PC-9 (cell line): ENCODE data around the gene SORCS2. TPM values are rescaled to one million over a fixed set of nuclear protein-coding genes. Genes with fewer than 3 reads are reported as not detected.

Source experiments
- BruUV-seq: library from RNA; stranded (reverse); fragments of 400-500 nt; replicated peaks from 2 replicates; lab custom pipeline; 2021; lab: Mats Ljungman, UMichigan
- CTCF ChIA-PET: fragments of 300-600 bp; sonication (Branson Sonifier 250); formaldehyde crosslinking; loops from one replicate; lab custom pipeline; 2022; ENCODE audit warnings: antibody characterized with exemption; lab: Charles Lee
- POLR2A ChIA-PET: fragments of 300-600 bp; sonication (Branson Sonifier 250); formaldehyde crosslinking; loops from one replicate; lab custom pipeline; 2022; ENCODE audit warnings: antibody characterized with exemption; ENCODE audit not compliant: unreplicated experiment; lab: Charles Lee
- DNase-seq, 2 experiments: peaks; one replicate each; pipeline versions ENCODE4 v3.0.0 to v3.0.0-alpha.2; 2015 to 2022; ENCODE audit warnings: mixed read lengths in 1 of 2
- H2AFZ ChIP-seq: fragments of 200-600 bp; sonication (generic); 2 replicates; pipeline ENCODE4 v1.8.1; 2017; ENCODE audit warnings: antibody characterized with exemption
- H3F3A ChIP-seq: fragments of 200-600 bp; sonication (generic); 2 replicates; pipeline ENCODE4 v1.8.1; 2017; ENCODE audit warnings: antibody characterized with exemption, mild to moderate bottlenecking, low read depth; ENCODE audit not compliant: insufficient read depth
- H3K27ac ChIP-seq: fragments of 200-600 bp; sonication (generic); 2 replicates; pipeline ENCODE4 v1.6.1; 2016; ENCODE audit warnings: mixed run types
- H3K27me3 ChIP-seq: fragments of 200-600 bp; sonication (generic); 2 replicates; pipeline ENCODE4 v1.6.1; 2016; ENCODE audit warnings: low read depth, mixed run types; ENCODE audit not compliant: insufficient read depth
- H3K36me3 ChIP-seq: fragments of 200-600 bp; sonication (generic); 2 replicates; pipeline ENCODE4 v1.6.1; 2016; ENCODE audit warnings: low read depth, mixed run types
- H3K4me1 ChIP-seq: fragments of 200-600 bp; sonication (generic); replicated peaks from 2 replicates; pipeline ENCODE4 v1.6.1; 2016; ENCODE audit warnings: mixed run types; ENCODE audit not compliant: insufficient read depth
- H3K4me2 ChIP-seq: fragments of 200-600 bp; sonication (generic); 2 replicates; pipeline ENCODE4 v1.6.1; 2017; ENCODE audit warnings: mixed run types
- H3K4me3 ChIP-seq: fragments of 200-600 bp; sonication (generic); 2 replicates; pipeline ENCODE4 v1.6.1; 2016; ENCODE audit warnings: mixed run types
- H3K79me2 ChIP-seq: fragments of 200-600 bp; sonication (generic); 2 replicates; pipeline ENCODE4 v1.6.1; 2017; ENCODE audit warnings: low read depth, mixed run types
- H3K9me2 ChIP-seq: fragments of 200-600 bp; sonication (generic); 2 replicates; pipeline ENCODE4 v1.8.1; 2017; ENCODE audit warnings: mild to moderate bottlenecking; ENCODE audit not compliant: insufficient read depth
- H3K9me3 ChIP-seq: fragments of 200-600 bp; sonication (generic); 2 replicates; pipeline ENCODE4 v1.8.1; 2016; ENCODE audit warnings: low read depth; ENCODE audit not compliant: insufficient read depth
- H4K20me1 ChIP-seq: fragments of 200-600 bp; sonication (generic); 2 replicates; pipeline ENCODE4 v1.8.1; 2017; ENCODE audit not compliant: insufficient read depth
- CTCF ChIP-seq: fragments of 200-600 bp; sonication (generic); conservative IDR thresholded peaks from 2 replicates; pipeline ENCODE4 v1.6.1; 2017; ENCODE audit warnings: mixed run types, antibody characterized with exemption, mild to moderate bottlenecking, moderate library complexity
- EZH2 ChIP-seq: fragments of 200-600 bp; sonication (generic); IDR thresholded peaks from 2 replicates; pipeline ENCODE4 v1.8.0; 2017; ENCODE audit warnings: antibody characterized with exemption, low read depth
- intact Hi-C: fragments of 100-400 bp; cut with micrococcal nuclease; formaldehyde crosslinking; loops from one replicate; pipeline ENCODE4 v1.10.0; 2022; ENCODE audit not compliant: unreplicated experiment
- total RNA-seq: library from RNA; stranded (reverse); gene quantifications from 2 replicates; pipeline ENCODE4 v1.2.3, GENCODE V29; 2021

The SORCS2 gene
- total RNA-seq, 1 experiment from 2014 or later = 25.8 TPM

- peaks cover 12% of the 10 kb centered on the region for H3K4me1 ChIP-seq
- CTCF ChIA-PET = no interaction called here
- H2AFZ ChIP-seq = no peak overlapping the region
- no peak overlapping the region for H3K4me3 ChIP-seq
- no peaks in the 10 kb centered on the region for H3K79me2 ChIP-seq
- intact Hi-C loops = no loop called here
- BruUV-seq = no TSS peak
- H3K36me3 ChIP-seq = no peaks in the 10 kb centered on the region
- no peak overlapping the region for H3K4me2 ChIP-seq
- no peaks in the 10 kb centered on the region for H4K20me1 ChIP-seq
- no peak for DNase-seq
- H3K27me3 ChIP-seq = no peaks in the 10 kb centered on the region
- H3K27ac ChIP-seq = no peak overlapping the region
- H3F3A ChIP-seq = no peaks in the 10 kb centered on the region
- no peaks in the 10 kb centered on the region for H3K9me2 ChIP-seq
- no peaks in the 10 kb centered on the region for H3K9me3 ChIP-seq
- TF ChIP-seq CTCF (no peak), EZH2 (no peak)
- POLR2A ChIA-PET = interaction anchor here (0.5 kb wide), 1 partner anchor 438 kb away, joined by 5 read pairs; no protein-coding TSS in a partner anchor
Measured at GRCh38 chr4:7333024-7333780, 140.9 kb downstream of the SORCS2 start.

DNA sequence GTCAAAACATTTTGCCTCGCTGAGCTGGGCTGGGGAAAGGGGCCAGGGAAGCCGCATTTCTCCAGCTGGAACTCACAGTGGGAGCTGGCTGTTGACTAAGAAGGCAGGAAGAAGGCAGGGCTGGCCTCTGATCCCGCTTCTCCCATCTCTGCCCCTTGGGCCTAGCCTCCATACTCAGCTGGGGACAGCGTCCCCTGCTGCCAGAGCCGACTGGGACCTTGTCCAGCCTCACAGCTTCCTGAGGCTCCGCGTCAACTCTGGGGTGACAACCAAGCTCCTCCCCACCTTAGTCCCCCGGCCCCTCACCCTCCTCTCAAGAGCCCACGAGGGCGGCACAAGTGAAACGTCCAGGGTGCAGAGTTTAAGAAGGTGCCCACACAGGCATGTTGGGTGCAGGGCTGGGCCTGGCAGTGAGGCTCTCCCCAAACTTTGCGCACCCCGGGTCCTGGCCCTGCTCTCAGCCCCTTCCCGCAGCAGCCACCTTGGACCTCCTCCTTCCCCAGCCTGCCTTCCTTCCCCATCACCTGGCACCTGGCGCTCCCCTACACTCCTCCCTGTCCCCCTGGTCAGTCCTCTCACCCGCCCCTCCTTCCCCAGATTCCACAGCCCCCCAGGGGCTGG lies 141.6 kb downstream of the SORCS2 start:
- Histone ChIP-seq H2AFZ (no peak overlapping the region), H3K9me2 (no peaks in the 10 kb centered on the region), H3K4me2 (no peak overlapping the region), H3K4me3 (no peak overlapping the region), H3K4me1 (peaks cover 7% of the 10 kb centered on the region), H3K27ac (no peak overlapping the region), H4K20me1 (no peaks in the 10 kb centered on the region), H3K79me2 (no peaks in the 10 kb centered on the region), H3K9me3 (no peaks in the 10 kb centered on the region), H3K36me3 (no peaks in the 10 kb centered on the region), H3F3A (no peaks in the 10 kb centered on the region), H3K27me3 (no peaks in the 10 kb centered on the region)
- intact Hi-C loops = no loop called here
- BruUV-seq = no TSS peak
- POLR2A ChIA-PET = interaction anchor here (0.6 kb wide), 1 partner anchor 98 kb away, joined by 10 read pairs; no protein-coding TSS in a partner anchor
- no peak for TF ChIP-seq EZH2
- TF ChIP-seq CTCF = no peak
- no peak for DNase-seq
- CTCF ChIA-PET = no interaction called here

DNA sequence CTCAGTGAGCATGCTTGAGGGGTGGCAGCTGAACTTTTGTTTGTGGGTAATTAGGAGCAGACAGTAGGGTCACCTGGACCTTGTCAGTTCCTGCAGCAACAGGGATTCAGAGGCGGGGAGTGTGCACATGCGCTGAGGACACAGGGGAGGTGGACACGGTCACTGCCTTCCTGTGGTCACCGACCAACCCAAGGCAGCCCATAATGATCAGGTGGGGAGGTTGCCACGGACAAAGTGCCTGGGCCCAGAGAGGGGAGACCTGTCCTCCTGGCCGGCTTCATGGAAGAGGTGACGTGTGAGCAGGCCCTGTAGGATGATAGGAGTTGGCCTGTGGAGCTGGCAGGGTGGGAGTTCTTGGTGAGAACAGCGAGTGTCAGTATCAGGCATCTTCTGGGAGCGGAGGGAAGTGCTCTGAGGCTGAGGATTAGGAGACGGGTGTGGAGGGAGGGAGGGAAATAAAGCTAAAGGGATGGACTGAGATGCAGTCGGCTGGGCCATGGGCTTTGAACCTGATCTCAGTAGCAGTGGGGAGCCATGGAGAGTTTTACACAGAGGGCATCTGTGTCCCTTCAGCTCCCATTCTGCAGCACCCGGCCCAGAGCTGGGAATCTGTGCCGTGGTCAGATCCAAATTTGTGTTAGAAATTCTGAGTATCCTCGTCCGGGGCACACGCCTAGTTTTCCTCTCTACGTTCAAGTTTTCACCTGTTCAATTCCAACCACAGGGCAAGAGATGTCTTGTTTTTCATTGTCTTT lies 142.4 kb downstream of the SORCS2 start:
- no peaks in the 10 kb centered on the region for H4K20me1 ChIP-seq
- POLR2A ChIA-PET = interaction anchor here (0.6 kb wide), 1 partner anchor 97 kb away, joined by 10 read pairs; no protein-coding TSS in a partner anchor
- CTCF ChIA-PET = interaction anchor here (0.6 to 1.4 kb wide), 3 partner anchors 111 to 470 kb away, joined by 4 to 7 read pairs (median 4); no protein-coding TSS in a partner anchor
- BruUV-seq = no TSS peak
- no peaks in the 10 kb centered on the region for H3F3A ChIP-seq
- H3K9me3 ChIP-seq = no peaks in the 10 kb centered on the region
- no peak for DNase-seq
- no peaks in the 10 kb centered on the region for H3K4me1 ChIP-seq
- no peaks in the 10 kb centered on the region for H3K9me2 ChIP-seq
- H2AFZ ChIP-seq = no peak overlapping the region
- intact Hi-C loops = loop anchor here (1.0 kb wide), 1 partner anchor 142 kb away; the partner anchor contains the start of gene SORCS2
- H3K79me2 ChIP-seq = no peaks in the 10 kb centered on the region
- no peak for TF ChIP-seq CTCF
- no peak for TF ChIP-seq EZH2
- no peaks in the 10 kb centered on the region for H3K27me3 ChIP-seq
- no peak overlapping the region for H3K27ac ChIP-seq
- no peaks in the 10 kb centered on the region for H3K36me3 ChIP-seq
- no peak overlapping the region for H3K4me3 ChIP-seq
- H3K4me2 ChIP-seq = no peak overlapping the region
